Stomach (tissue), 4 donors: Measurements from ENCODE around the gene OPN5.

ENCODE experiments used
- EP300 ChIP-seq: sonication (generic); formaldehyde crosslinking; IDR thresholded peaks from one replicate; pipeline ENCODE4 v1.6.1; 2017; ENCODE audit warnings: antibody characterized with exemption
- POLR2A ChIP-seq, 4 donors: fragments of 450-650 bp; IDR thresholded peaks; one replicate each; pipeline ENCODE4 v1.6.1; 2016; ENCODE audit warnings: antibody characterized with exemption in 4 of 4, control low read depth in 2 of 4, mild to moderate bottlenecking in 1 of 4, moderate library complexity in 1 of 4
- POLR2AphosphoS5 ChIP-seq, 3 donors: sonication (generic); formaldehyde crosslinking; IDR thresholded peaks; one replicate each; pipeline ENCODE4 v1.6.1; 2016; ENCODE audit warnings: antibody characterized with exemption in 3 of 3
- TF ChIP-seq, protein P1 (sequence below), 7 experiments: fragments of 450-650 bp in 4 of 7; fragments of 200-600 bp in 3 of 7; sonication (generic) in 3 of 7; IDR thresholded peaks; one replicate each; pipeline ENCODE4 v1.5.1; 2016 to 2019; ENCODE audit warnings: antibody characterized with exemption in 7 of 7, control low read depth in 2 of 7, mild to moderate bottlenecking in 1 of 7

- TF ChIP-seq, protein P1, sequence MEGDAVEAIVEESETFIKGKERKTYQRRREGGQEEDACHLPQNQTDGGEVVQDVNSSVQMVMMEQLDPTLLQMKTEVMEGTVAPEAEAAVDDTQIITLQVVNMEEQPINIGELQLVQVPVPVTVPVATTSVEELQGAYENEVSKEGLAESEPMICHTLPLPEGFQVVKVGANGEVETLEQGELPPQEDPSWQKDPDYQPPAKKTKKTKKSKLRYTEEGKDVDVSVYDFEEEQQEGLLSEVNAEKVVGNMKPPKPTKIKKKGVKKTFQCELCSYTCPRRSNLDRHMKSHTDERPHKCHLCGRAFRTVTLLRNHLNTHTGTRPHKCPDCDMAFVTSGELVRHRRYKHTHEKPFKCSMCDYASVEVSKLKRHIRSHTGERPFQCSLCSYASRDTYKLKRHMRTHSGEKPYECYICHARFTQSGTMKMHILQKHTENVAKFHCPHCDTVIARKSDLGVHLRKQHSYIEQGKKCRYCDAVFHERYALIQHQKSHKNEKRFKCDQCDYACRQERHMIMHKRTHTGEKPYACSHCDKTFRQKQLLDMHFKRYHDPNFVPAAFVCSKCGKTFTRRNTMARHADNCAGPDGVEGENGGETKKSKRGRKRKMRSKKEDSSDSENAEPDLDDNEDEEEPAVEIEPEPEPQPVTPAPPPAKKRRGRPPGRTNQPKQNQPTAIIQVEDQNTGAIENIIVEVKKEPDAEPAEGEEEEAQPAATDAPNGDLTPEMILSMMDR (IDR thresholded peaks at IDR 0.05) = no peak
- TF ChIP-seq POLR2A (IDR thresholded peaks at IDR 0.05) (no peak), EP300 (no peak), POLR2AphosphoS5 (IDR thresholded peaks at IDR 0.05) (no peak)
Observed at GRCh38 chr6:47743744-47744143, 38.1 kb upstream of the OPN5 start.
